Measurements from ENCODE around the gene CLCC1.
A peak's percentile ranks its signal among the peaks of the same experiment; 100 is the strongest.
"Not testable (repeated sequence)": the region's sequence is repeated elsewhere in the genome, so short reads cannot be mapped to it uniquely, and the experiment has no call there.

Gene CLCC1

GRCh38 chr1:108963052-108963686 lies at the start of gene CLCC1:
Gene CLCC1 (minus strand): TSS chr1:108963484. CDS start chr1:108950437, 13,047 bp downstream.
- peak; percentile 93 for DNase-seq

GRCh38 chr1:109011335-109011734 lies 48.1 kb upstream of the CLCC1 start:
- no peak for DNase-seq

DNA sequence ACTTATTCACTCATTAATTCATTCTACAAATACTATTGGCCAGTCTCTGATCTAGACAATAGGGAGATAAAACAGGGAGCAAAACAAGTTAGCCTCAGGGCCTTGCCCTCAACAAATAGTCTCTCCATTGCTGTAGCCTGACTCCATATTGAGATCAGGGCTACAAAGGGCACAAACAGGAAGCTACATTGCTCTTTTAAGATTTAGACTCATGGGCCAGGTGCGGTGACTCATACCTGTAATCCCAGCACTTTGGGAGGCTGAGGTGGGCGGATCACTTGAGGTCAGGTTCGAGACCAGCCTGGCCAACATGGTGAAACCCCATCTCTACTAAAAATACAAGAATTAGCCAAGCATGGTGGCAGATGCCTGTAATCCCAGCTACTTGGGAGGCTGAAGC lies 33.3 kb upstream of the CLCC1 start:
- not testable (repeated sequence) for DNase-seq

DNA sequence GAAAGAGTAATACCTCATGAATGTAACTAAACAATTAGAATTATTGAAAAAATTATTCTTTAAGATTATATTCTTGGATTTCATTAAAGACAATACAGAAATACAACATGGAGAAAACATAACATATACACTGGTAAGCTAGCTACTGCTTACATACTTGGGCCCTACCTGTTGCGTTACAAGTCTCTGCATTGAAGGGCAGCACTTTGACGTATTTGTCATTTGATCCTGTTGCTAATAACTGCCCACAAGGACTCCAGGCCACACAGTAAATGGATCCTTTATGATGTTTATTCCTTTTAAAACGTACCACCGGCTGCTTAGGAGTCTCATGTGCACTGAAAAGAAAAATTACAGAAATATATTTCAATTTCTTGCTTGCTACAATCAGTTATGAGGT lies 19.8 kb upstream of the CLCC1 start:
- no peak for DNase-seq

DNA sequence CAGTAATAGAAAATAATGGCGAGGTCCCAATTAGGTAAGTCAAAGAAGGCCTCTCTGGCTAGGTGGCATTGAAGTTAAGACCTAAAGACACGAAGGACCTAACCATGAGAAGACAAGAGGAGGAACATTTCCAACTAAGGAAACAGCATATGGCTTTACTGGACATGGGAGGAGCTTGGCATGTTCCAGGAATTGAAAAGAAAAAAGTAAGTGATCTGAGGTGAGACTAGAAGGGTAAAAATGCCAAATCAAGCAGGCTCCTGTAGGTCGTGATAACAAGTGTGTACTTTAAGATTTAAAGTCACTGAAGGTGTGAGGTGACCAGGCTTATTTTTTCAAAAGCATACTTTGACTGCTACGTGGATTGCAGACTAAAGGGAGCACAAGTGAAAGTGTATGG lies 13.4 kb upstream of the CLCC1 start:
- no peak for DNase-seq

DNA sequence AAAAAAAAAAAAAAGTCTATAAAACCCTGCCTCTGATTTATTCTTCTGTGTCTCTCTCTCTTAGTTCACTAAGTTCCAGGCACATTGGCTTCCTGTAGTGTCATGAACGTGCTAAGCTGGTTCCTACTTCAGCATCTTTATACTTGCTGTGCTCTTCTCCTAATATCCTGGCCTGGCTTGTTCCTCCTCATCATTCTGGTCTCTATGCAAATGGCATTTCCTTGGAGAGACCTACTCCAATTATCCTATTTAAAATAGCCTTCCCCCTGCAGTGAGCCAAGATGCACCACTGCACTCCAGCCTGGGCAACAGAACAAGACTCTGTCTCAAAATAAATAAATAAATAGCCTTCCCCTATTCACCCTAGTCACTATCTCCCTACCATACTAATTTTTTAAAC lies 9.7 kb upstream of the CLCC1 start:
- DNase-seq, result no peak

- DNase-seq, result no peak
Observed at GRCh38 chr1:108969346-108969745, 6.1 kb upstream of the CLCC1 start.

DNA sequence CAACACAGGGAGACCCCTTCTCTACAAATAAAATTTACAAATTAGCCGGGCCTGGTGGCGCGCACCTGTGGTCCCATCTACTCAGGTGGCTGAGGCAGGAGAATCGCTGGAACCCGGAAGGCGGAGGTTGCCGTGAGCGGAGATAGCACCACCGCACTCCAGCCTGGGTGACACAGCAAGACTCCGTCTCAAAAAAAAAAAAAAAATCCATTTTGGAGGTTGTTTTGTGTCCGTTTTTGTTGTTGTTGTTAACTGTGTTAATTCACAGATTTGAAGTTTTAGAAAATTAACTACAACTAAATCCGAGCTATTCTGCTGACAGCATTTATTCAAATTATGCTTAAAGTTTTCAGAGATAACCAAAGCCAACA lies 618 bp downstream of the CLCC1 start:
- DNase-seq, result peak; percentile 48

- no peak for DNase-seq
Observed at GRCh38 chr1:108961752-108962486, 1.4 kb downstream of the CLCC1 start.

DNA sequence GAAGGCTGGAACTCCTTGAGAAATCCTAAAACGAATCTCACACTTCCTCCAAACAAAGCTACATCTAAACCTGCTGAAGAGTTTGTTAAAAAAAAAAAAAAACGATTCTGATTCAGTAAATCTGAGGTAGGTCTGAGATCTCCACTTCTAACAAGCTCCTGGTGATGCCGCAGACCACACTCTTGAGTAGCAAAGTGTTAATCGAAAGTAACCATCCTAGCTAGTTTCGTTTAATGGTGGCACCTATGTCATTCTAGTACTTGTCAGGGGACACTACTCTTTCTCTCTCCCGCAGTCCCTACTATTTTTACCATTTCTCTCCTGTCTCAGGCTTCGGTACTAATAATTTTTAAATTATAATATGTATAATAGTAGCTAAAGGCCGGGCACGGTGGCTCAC lies 2.1 kb downstream of the CLCC1 start:
- no peak for DNase-seq

- DNase-seq, result no peak
Observed at GRCh38 chr1:108960719-108961118, 2.6 kb downstream of the CLCC1 start.

GRCh38 chr1:108957888-108958287 lies 5.4 kb downstream of the CLCC1 start:
- DNase-seq, result no peak

DNA sequence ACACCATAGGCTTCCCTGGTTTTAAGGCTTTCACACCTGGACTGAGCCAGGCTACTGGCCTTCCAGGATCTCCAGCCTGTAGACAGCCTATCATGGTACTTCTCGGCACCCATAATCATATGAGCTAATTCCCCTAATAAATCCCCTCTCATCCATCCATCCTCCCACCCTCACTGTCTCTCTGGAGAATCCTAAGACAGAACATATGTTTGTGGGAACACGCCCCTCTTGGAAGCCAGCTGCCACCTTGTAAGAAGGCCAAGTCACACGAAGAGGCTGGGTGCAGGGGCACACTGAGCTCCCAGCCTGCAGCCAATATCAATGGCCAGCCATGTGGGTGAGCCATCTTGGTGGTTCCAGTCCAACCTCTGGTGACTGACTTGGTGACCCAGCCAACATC lies 7.4 kb downstream of the CLCC1 start:
- DNase-seq, result no peak

- no peak for DNase-seq
Observed at GRCh38 chr1:108955111-108955510, 8.2 kb downstream of the CLCC1 start.

- DNase-seq, result no peak
Observed at GRCh38 chr1:108953452-108953851, 9.8 kb downstream of the CLCC1 start.

DNA sequence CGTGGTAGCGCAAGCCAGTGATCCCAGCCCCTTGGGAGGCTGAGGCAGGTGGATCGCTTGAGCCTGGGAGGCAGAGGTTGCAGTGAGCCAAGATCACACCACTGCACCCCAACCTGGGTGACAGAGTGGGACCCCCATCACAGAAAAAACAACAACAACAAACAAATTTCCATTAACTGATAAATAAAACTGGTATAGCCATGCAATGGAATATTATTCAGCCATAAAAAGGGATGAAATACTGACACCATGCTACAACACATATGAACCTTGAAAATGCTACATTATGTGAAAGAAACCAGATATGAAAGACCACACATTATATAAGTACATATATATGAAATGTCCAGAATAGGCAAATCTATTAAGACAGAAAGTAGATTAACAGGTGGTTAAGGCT lies 12.0 kb downstream of the CLCC1 start:
- DNase-seq, result no peak

DNA sequence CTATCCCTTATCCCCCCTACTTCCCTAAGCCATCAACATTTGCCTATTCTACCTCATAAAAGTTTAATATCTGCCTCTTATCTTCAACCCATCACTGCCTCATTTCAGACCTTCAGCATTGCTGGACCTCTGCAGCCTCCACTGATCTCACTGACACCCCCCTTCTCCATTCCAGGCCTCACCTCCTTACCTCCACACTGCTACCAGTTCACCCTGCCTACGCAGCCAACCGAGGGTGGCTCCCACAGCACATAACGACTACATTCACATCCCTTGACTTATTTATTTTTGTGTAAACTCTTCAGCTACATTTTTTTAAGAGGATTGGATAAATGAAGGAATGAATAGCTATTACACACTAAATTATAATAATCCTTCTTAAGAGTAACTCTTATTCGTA lies 14.2 kb downstream of the CLCC1 start:
- no peak for DNase-seq

- DNase-seq, result no peak
Observed at GRCh38 chr1:108947871-108948525, 15.3 kb downstream of the CLCC1 start.

- DNase-seq, result no peak
Observed at GRCh38 chr1:108936170-108936569, 27.1 kb downstream of the CLCC1 start.

GRCh38 chr1:108933944-108934343 lies 29.3 kb downstream of the CLCC1 start:
- DNase-seq, result no peak

DNA sequence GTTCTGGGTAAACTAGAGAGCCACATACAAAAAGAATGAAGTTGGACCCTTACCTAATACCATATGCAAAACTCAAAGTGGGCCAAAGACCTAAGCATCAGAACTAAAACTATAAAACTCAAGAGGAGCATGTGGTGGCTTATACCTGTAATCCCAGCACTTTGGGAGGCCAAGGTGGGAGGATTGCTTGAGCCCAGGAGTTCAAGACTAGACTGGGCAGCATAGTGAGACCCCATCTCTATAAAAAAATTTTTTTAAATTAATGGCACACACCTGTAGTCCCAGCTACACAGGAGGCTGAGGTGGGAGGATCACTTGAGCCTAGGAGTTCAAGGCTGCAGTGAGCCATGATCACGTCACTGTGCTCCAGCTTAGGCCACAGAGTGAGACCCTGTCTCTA lies 35.7 kb downstream of the CLCC1 start:
- DNase-seq, result not testable (repeated sequence)

GRCh38 chr1:108925920-108926319 lies 37.4 kb downstream of the CLCC1 start:
- DNase-seq, result no peak

DNA sequence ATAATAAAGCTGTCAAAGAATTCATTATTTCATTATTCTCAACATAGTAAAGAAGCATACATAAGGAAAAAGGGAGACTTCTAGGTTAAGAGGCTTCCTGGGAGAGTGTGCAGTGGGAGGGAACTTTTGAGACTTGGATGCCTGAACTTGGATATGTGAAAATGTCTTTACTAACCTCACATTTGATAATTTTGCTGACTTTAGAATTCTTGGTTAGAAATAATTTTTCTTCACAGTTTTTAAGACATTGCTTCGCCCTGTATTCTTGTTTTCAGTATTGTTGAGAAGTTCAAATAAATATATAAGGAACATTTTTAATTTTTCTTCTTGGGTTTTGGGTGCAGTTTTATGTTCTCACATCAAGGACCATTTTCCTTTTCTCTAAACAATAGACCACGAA lies 46.5 kb downstream of the CLCC1 start:
- DNase-seq, result no peak

All from CD4-positive, alpha-beta T cell treated with Interleukin-6 for 4 hours (primary cell).